A673 (cell line): ENCODE results near the gene TTC28. TPM values are rescaled to one million over a fixed set of nuclear protein-coding genes. Genes with fewer than 3 reads are reported as not detected.

Source experiments
- BruUV-seq: library from RNA; stranded (reverse); fragments of 400-500 nt; replicated peaks from 2 replicates; lab custom pipeline; 2021; lab: Mats Ljungman, UMichigan
- CTCF ChIA-PET: fragments of 300-600 bp; sonication (Branson Sonifier 250); formaldehyde crosslinking; loops from one replicate; lab custom pipeline; 2022; ENCODE audit warnings: antibody characterized with exemption; lab: Charles Lee
- POLR2A ChIA-PET: fragments of 300-600 bp; sonication (Branson Sonifier 250); formaldehyde crosslinking; loops from one replicate; lab custom pipeline; 2022; ENCODE audit warnings: antibody characterized with exemption; ENCODE audit not compliant: low non-redundant PET; lab: Charles Lee
- DNase-seq: peaks from one replicate; pipeline ENCODE4 v3.0.0-alpha.2; 2015; ENCODE audit warnings: low spot score
- H3K27ac ChIP-seq: fragments of 200-600 bp; sonication (generic); 2 replicates; pipeline ENCODE4 v1.5.1; 2016; ENCODE audit warnings: mixed run types, low read depth, mild to moderate bottlenecking, mixed read lengths, antibody characterized with exemption, low read length; ENCODE audit not compliant: poor library complexity, severe bottlenecking
- H3K27me3 ChIP-seq: fragments of 200-600 bp; sonication (generic); replicated peaks from 2 replicates; pipeline ENCODE4 v1.6.1; 2017; ENCODE audit warnings: mixed run types, low read depth, mild to moderate bottlenecking, mixed read lengths, antibody characterized with exemption, low read length; ENCODE audit not compliant: insufficient read depth, poor library complexity
- H3K36me3 ChIP-seq: fragments of 200-600 bp; sonication (generic); 2 replicates; pipeline ENCODE4 v1.6.1; 2016; ENCODE audit warnings: mixed run types, mild to moderate bottlenecking, mixed read lengths, antibody characterized with exemption, low read length; ENCODE audit not compliant: insufficient read depth, poor library complexity, severe bottlenecking
- H3K4me1 ChIP-seq: fragments of 200-600 bp; sonication (generic); 2 replicates; pipeline ENCODE4 v1.6.1; 2017; ENCODE audit warnings: mixed run types, mild to moderate bottlenecking, mixed read lengths, antibody characterized with exemption, low read length; ENCODE audit not compliant: insufficient read depth, poor library complexity, severe bottlenecking
- H3K4me3 ChIP-seq: fragments of 200-600 bp; sonication (generic); 2 replicates; pipeline ENCODE4 v1.5.1; 2016; ENCODE audit warnings: low read depth, mixed run types, mild to moderate bottlenecking, mixed read lengths, low read length; ENCODE audit not compliant: poor library complexity, severe bottlenecking
- H3K9me3 ChIP-seq: fragments of 200-600 bp; sonication (generic); 2 replicates; pipeline ENCODE4 v1.6.1; 2016; ENCODE audit warnings: mixed run types, low read depth, mild to moderate bottlenecking, mixed read lengths, antibody characterized with exemption, low read length; ENCODE audit not compliant: poor library complexity, severe bottlenecking
- EZH2 ChIP-seq: fragments of 200-600 bp; sonication (generic); IDR thresholded peaks from 2 replicates; pipeline ENCODE4 v1.6.1; 2017; ENCODE audit warnings: borderline replicate concordance, low read depth, mild to moderate bottlenecking, mixed read lengths, antibody characterized with exemption, low read length; ENCODE audit not compliant: poor library complexity, severe bottlenecking
- intact Hi-C: fragments of 100-400 bp; cut with micrococcal nuclease; formaldehyde crosslinking; loops from one replicate; pipeline ENCODE4 v1.10.0; 2022; ENCODE audit not compliant: unreplicated experiment
- total RNA-seq: library from RNA; stranded (reverse); gene quantifications from 2 replicates; pipeline ENCODE4 v1.2.3, GENCODE V29; 2021
- TF ChIP-seq, protein P1 (sequence below): fragments of 300-800, 200-600 bp; sonication (generic); conservative IDR thresholded peaks from 2 replicates; pipeline ENCODE4 v1.5.1; 2017; ENCODE audit warnings: low read depth, mild to moderate bottlenecking, antibody characterized with exemption, low read length, moderate library complexity, mixed read lengths

TTC28 gene
- total RNA-seq, 1 experiment from 2014 or later, result 48.7 TPM

DNA sequence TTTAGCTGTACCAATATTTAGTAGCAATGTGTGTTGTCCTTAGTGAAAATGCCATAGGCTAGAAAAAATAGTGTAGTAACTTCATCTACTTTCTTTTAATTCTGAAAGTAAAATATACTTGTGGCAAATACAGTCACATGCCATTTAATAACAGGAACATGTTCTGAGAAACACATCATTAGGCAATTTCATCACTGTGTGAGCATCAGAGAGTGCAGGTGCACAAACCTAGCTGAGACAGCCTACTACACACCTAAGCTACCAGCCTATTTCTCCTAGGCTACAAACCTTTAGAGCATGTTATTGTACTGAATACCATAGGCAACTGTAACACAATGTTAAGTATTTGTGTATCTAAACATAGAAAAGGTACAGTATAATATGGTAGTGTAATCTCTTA, 633.5 kb downstream of the TTC28 start:
- ChIA-PET POLR2A (no interaction called here), CTCF (no interaction called here)
- H3K9me3 ChIP-seq, result no peaks in the 10 kb centered on the region
- no peak overlapping the region for H3K4me3 ChIP-seq
- H3K36me3 ChIP-seq, result no peaks in the 10 kb centered on the region
- no peak for TF ChIP-seq EZH2
- TF ChIP-seq, protein P1, sequence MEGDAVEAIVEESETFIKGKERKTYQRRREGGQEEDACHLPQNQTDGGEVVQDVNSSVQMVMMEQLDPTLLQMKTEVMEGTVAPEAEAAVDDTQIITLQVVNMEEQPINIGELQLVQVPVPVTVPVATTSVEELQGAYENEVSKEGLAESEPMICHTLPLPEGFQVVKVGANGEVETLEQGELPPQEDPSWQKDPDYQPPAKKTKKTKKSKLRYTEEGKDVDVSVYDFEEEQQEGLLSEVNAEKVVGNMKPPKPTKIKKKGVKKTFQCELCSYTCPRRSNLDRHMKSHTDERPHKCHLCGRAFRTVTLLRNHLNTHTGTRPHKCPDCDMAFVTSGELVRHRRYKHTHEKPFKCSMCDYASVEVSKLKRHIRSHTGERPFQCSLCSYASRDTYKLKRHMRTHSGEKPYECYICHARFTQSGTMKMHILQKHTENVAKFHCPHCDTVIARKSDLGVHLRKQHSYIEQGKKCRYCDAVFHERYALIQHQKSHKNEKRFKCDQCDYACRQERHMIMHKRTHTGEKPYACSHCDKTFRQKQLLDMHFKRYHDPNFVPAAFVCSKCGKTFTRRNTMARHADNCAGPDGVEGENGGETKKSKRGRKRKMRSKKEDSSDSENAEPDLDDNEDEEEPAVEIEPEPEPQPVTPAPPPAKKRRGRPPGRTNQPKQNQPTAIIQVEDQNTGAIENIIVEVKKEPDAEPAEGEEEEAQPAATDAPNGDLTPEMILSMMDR, result no peak
- no peaks in the 10 kb centered on the region for H3K27me3 ChIP-seq
- H3K27ac ChIP-seq, result no peak overlapping the region
- intact Hi-C loops, result no loop called here
- H3K4me1 ChIP-seq, result peaks cover 7% of the 10 kb centered on the region
- DNase-seq, result no peak
- BruUV-seq, result no TSS peak

DNA sequence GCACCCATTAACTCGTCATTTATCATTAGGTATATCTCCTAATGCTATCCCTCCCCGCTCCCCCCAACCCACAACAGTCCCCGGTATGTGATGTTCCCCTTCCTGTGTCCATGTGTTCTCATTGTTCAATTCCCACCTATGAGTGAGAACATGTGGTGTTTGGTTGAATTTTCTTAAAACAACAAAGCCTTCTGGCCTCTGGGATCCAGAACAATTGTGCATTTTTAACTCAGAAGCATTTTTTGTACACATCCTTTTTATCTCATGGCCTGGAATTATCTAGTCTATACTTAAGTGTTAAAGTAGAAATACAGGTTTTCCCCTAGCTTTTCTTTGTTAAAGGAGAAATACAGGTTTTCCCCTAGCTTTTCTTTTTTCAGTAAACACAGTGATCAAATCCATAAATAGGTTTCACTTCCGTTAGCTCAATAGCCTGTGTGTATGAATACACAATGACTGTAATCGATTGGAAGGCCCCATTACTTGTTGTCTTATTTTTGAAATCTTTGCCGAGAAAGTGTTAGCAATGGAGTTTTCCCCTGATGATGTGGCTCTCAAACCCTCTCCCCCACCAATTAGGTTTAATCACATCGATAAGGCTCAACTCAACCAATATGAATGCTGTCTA, 635.0 kb downstream of the TTC28 start:
- Histone ChIP-seq H3K9me3 (no peaks in the 10 kb centered on the region), H3K36me3 (no peaks in the 10 kb centered on the region), H3K4me1 (no peaks in the 10 kb centered on the region), H3K4me3 (no peak overlapping the region), H3K27ac (no peak overlapping the region), H3K27me3 (no peaks in the 10 kb centered on the region)
- TF ChIP-seq EZH2, result no peak
- TF ChIP-seq, protein P1, result no peak
- BruUV-seq, result no TSS peak
- DNase-seq, result no peak
- intact Hi-C loops, result no loop called here
- ChIA-PET POLR2A (no interaction called here), CTCF (no interaction called here)

DNA sequence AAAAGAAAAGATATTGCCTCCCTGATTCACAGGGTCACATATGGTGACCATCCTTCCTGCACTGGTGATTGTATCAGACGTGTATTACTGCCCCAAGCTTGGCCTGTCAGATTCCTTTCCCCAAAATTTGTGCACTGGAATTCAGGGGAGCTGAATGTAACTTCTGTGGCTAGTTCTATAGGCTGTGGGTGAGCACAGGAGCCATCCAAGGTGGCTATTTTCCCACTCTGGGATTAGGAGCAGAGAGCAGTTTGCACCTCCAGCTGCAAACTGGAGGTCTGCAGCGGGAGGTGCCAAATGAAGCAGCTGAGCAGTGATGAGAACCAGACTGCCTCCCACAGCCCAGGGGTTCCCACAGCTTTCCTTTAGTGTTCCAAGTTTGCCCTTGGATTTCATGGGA, 636.4 kb downstream of the TTC28 start:
- no peak overlapping the region for H3K4me3 ChIP-seq
- CTCF ChIA-PET, result interaction anchor here (0.6 to 1.2 kb wide), 2 partner anchors 9 to 693 kb away, joined by 4 to 6 read pairs; no protein-coding TSS in a partner anchor
- no peaks in the 10 kb centered on the region for H3K4me1 ChIP-seq
- no peak for DNase-seq
- no peaks in the 10 kb centered on the region for H3K9me3 ChIP-seq
- BruUV-seq, result no TSS peak
- TF ChIP-seq, protein P1, result no peak
- no peak for TF ChIP-seq EZH2
- POLR2A ChIA-PET, result no interaction called here
- no peak overlapping the region for H3K27ac ChIP-seq
- H3K36me3 ChIP-seq, result no peaks in the 10 kb centered on the region
- intact Hi-C loops, result no loop called here
- H3K27me3 ChIP-seq, result no peaks in the 10 kb centered on the region
